ENCODE data around the gene HSPH1. TPM values are rescaled to one million over a fixed set of nuclear protein-coding genes. Genes with fewer than 3 reads are reported as not detected.

Gene HSPH1
- total RNA-seq, 1 donor from 2014 or later, result 114 TPM

- Mint-ChIP-seq H3K27me3 (ENCODE audit: unreplicated experiment) (no peaks in the 10 kb centered on the region), H3K4me3 (ENCODE audit: unreplicated experiment) (no peak overlapping the region), H3K27ac (ENCODE audit: unreplicated experiment) (no peak overlapping the region), H3K36me3 (ENCODE audit: unreplicated experiment) (no peaks in the 10 kb centered on the region), H3K9me3 (ENCODE audit: unreplicated experiment) (no peaks in the 10 kb centered on the region), H3K4me1 (ENCODE audit: low read depth, unreplicated experiment) (peaks cover 9% of the 10 kb centered on the region)
- TF ChIP-seq CTCF (IDR thresholded peaks at IDR 0.05; ENCODE audit: partially characterized antibody, unreplicated experiment), result no peak
- no peak for DNase-seq
These were observed 10.8 kb upstream of the HSPH1 start for GRCh38 chr13:31172535-31172934.

GRCh38 chr13:31172001-31172400 is 10.3 kb upstream of the HSPH1 start:
- DNase-seq, result no peak
- no peaks in the 10 kb centered on the region for H3K9me3 Mint-ChIP-seq (ENCODE audit: unreplicated experiment)
- no peak overlapping the region for H3K4me3 Mint-ChIP-seq (ENCODE audit: unreplicated experiment)
- no peak overlapping the region for H3K27ac Mint-ChIP-seq (ENCODE audit: unreplicated experiment)
- peaks cover 4% of the 10 kb centered on the region for H3K4me1 Mint-ChIP-seq (ENCODE audit: low read depth, unreplicated experiment)
- H3K36me3 Mint-ChIP-seq (ENCODE audit: unreplicated experiment), result no peaks in the 10 kb centered on the region
- no peak for TF ChIP-seq CTCF (IDR thresholded peaks at IDR 0.05; ENCODE audit: partially characterized antibody, unreplicated experiment)
- no peaks in the 10 kb centered on the region for H3K27me3 Mint-ChIP-seq (ENCODE audit: unreplicated experiment)

- H3K4me1 Mint-ChIP-seq (ENCODE audit: low read depth, unreplicated experiment), result no peaks in the 10 kb centered on the region
- TF ChIP-seq CTCF (IDR thresholded peaks at IDR 0.05; ENCODE audit: partially characterized antibody, unreplicated experiment), result no peak
- H3K4me3 Mint-ChIP-seq (ENCODE audit: unreplicated experiment), result no peak overlapping the region
- no peaks in the 10 kb centered on the region for H3K27me3 Mint-ChIP-seq (ENCODE audit: unreplicated experiment)
- H3K9me3 Mint-ChIP-seq (ENCODE audit: unreplicated experiment), result no peaks in the 10 kb centered on the region
- no peak overlapping the region for H3K27ac Mint-ChIP-seq (ENCODE audit: unreplicated experiment)
- DNase-seq, result no peak
- H3K36me3 Mint-ChIP-seq (ENCODE audit: unreplicated experiment), result no peaks in the 10 kb centered on the region
These were observed 7.0 kb upstream of the HSPH1 start for GRCh38 chr13:31168736-31169135.

- Mint-ChIP-seq H3K27me3 (ENCODE audit: unreplicated experiment) (no peaks in the 10 kb centered on the region), H3K4me1 (ENCODE audit: low read depth, unreplicated experiment) (no peaks in the 10 kb centered on the region), H3K9me3 (ENCODE audit: unreplicated experiment) (no peaks in the 10 kb centered on the region), H3K36me3 (ENCODE audit: unreplicated experiment) (no peaks in the 10 kb centered on the region), H3K27ac (ENCODE audit: unreplicated experiment) (no peak overlapping the region), H3K4me3 (ENCODE audit: unreplicated experiment) (no peak overlapping the region)
- no peak for TF ChIP-seq CTCF (IDR thresholded peaks at IDR 0.05; ENCODE audit: partially characterized antibody, unreplicated experiment)
- DNase-seq, result no peak
These were observed 6.5 kb upstream of the HSPH1 start for GRCh38 chr13:31168166-31168565.

- DNase-seq, result no peak
- no peak for TF ChIP-seq CTCF (IDR thresholded peaks at IDR 0.05; ENCODE audit: partially characterized antibody, unreplicated experiment)
- H3K27ac Mint-ChIP-seq (ENCODE audit: unreplicated experiment), result no peak overlapping the region
- H3K36me3 Mint-ChIP-seq (ENCODE audit: unreplicated experiment), result no peaks in the 10 kb centered on the region
- peaks cover 3% of the 10 kb centered on the region for H3K9me3 Mint-ChIP-seq (ENCODE audit: unreplicated experiment)
- H3K27me3 Mint-ChIP-seq (ENCODE audit: unreplicated experiment), result peaks cover 4% of the 10 kb centered on the region
- H3K4me3 Mint-ChIP-seq (ENCODE audit: unreplicated experiment), result no peak overlapping the region
- H3K4me1 Mint-ChIP-seq (ENCODE audit: low read depth, unreplicated experiment), result no peaks in the 10 kb centered on the region
These were observed 5.8 kb upstream of the HSPH1 start for GRCh38 chr13:31167490-31167889.
